CD4-positive, alpha-beta T cell (primary cell): Measurements from ENCODE around the gene BAG3. TPM values are rescaled to one million over a fixed set of nuclear protein-coding genes. Genes with fewer than 3 reads are reported as not detected.
A peak's percentile ranks its signal among the peaks of the same experiment; 100 is the strongest.

ENCODE experiments used
- ATAC-seq: fragments of 200-7000 bp; cut with Tn5 transposase; one replicate; pipeline ENCODE4 v1.10.0; 2022; ENCODE audit warnings: mild to moderate bottlenecking; ENCODE audit not compliant: poor library complexity
- CTCF ChIA-PET: fragments of 350-600 bp; sonication (Branson Sonifier 250); formaldehyde crosslinking; loops from one replicate; lab custom pipeline; 2021; ENCODE audit warnings: antibody characterized with exemption, inconsistent platforms; lab: Charles Lee
- POLR2A ChIA-PET: fragments of 350-600 bp; sonication (Branson Sonifier 250); formaldehyde crosslinking; loops from one replicate; lab custom pipeline; 2021; ENCODE audit warnings: antibody characterized with exemption, inconsistent platforms; lab: Charles Lee
- DNase-seq, 14 experiments: peaks; one replicate each; pipeline ENCODE4 v3.0.0-alpha.2; 2013 to 2020; ENCODE audit warnings: mixed read lengths in 2 of 14
- H3K27ac ChIP-seq, 2 donors: one replicate each; pipeline versions ENCODE4 v1.5.1 to v1.7.0; 2013; ENCODE audit warnings: low read length in 2 of 2, low read depth in 1 of 2, mild to moderate bottlenecking in 1 of 2
- H3K27me3 ChIP-seq, 2 experiments: 1 replicate in 1 of 2; 2 replicates in 1 of 2; pipeline versions ENCODE4 v1.6.1 to v1.7.0; 2013; ENCODE audit warnings: low read length in 2 of 2, control low read depth in 1 of 2, mild to moderate bottlenecking in 1 of 2, moderate library complexity in 1 of 2; ENCODE audit not compliant: insufficient read depth in 2 of 2, control insufficient read depth in 1 of 2
- H3K36me3 ChIP-seq: one replicate; pipeline ENCODE4 v1.6.1; 2013; ENCODE audit warnings: low read length, control low read depth; ENCODE audit not compliant: insufficient read depth
- H3K4me1 ChIP-seq: one replicate; pipeline ENCODE4 v1.6.1; 2013; ENCODE audit warnings: low read length, control low read depth; ENCODE audit not compliant: insufficient read depth
- H3K4me3 ChIP-seq: one replicate; pipeline ENCODE4 v1.5.1; 2013; ENCODE audit warnings: mild to moderate bottlenecking, low read length, moderate library complexity
- H3K9me3 ChIP-seq, 2 experiments: 1 replicate in 1 of 2; 2 replicates in 1 of 2; pipeline versions ENCODE4 v1.6.1 to v1.7.0; 2013; ENCODE audit warnings: low read length in 2 of 2, mild to moderate bottlenecking in 2 of 2, control low read depth in 1 of 2, moderate library complexity in 1 of 2; ENCODE audit not compliant: control insufficient read depth in 1 of 2, insufficient read depth in 1 of 2
- H3K27ac Mint-ChIP-seq: one replicate; pipeline ENCODE4 v1.8.0; 2020; ENCODE audit warnings: mixed read lengths
- H3K27me3 Mint-ChIP-seq: one replicate; pipeline ENCODE4 v1.8.0; 2021; ENCODE audit warnings: mixed read lengths
- H3K36me3 Mint-ChIP-seq: one replicate; pipeline ENCODE4 v1.8.0; 2021; ENCODE audit warnings: low read depth, mixed read lengths
- H3K4me1 Mint-ChIP-seq: one replicate; pipeline ENCODE4 v1.8.0; 2021; ENCODE audit warnings: low read depth, mixed read lengths
- H3K4me3 Mint-ChIP-seq: one replicate; pipeline ENCODE4 v1.8.0; 2020; ENCODE audit warnings: mild to moderate bottlenecking, mixed read lengths
- H3K9me3 Mint-ChIP-seq: one replicate; pipeline ENCODE4 v1.8.0; 2020; ENCODE audit warnings: mixed read lengths
- intact Hi-C, 2 experiments: fragments of 100-400 bp; cut with DNase I in 1 of 2; cut with micrococcal nuclease in 1 of 2; formaldehyde crosslinking; loops; one replicate each; pipeline versions ENCODE4 v1.15.1 to v1.9.0; 2023 to 2025; cut with DNase I, micrococcal nuclease
- total RNA-seq, 174 experiments: library from RNA in 2 of 174; stranded (reverse) in 2 of 174; gene quantifications; one replicate each; pipeline ENCODE4 v1.2.3 and lab custom pipeline; 2021 to 2026
- TF ChIP-seq, protein P1 (sequence below): fragments of 200-600 bp; IDR thresholded peaks from one replicate; pipeline ENCODE4 v1.8.0; 2022; ENCODE audit warnings: antibody characterized with exemption, mild to moderate bottlenecking

BAG3 gene
- total RNA-seq, 2 experiments from 2014 or later, result 65.1 to 65.8 TPM

DNA sequence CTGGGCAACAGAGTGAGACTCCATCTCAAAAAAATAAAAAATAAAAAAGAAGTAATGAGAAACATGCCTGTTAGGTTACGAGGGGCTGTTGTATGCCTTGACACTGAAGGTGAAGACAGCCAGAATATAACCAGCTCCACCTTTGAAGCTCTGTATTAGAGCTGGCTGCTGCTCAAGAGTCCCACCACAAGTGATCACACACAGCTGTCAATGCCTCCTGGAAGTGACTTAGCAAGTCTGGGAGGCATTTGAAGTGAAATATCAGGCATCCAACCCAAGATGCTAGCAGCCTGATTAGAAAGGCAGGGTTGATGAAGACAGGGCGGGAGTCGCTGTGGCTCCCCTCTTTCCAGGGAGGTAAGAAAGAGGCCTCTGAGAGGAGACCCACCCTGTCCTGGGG lies 40.5 kb downstream of the BAG3 start:
- H3K36me3 Mint-ChIP-seq, result no peaks in the 10 kb centered on the region

DNA sequence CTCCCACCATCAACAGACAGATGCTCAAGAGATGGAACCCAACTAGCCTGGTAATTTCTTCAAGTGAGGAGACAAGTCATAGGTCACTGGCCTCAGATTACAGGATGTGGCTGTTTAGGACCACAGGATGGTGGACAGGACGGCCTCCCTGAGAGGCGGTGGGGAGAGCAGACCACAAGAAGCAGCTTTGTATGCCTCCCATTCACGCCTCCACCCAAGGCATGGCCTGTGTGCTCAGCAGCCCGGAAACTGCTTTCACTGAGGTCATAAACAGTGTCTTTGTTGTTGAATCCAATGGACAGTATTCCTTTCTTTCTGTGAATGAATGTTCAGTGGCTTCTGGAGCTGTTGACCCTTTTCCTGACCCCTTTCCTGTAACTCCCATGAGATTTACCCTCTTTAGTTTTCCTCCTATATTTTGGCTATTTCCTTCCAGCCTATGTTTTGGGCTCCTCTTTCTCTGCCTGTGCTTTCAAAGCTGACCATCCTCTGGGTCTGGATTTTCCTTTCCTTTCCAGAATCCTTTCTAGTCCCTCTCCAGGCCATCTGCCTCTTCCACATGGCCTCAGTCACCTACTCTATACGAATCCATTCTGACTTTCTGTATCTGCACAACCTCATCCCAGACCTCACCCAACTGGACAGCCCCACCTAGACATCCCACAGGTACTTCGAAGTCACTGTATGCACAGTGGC lies 42.2 kb downstream of the BAG3 start:
- POLR2A ChIA-PET, result no interaction called here

More for the DNA sequence above, 40.5 kb downstream of the BAG3 start:
- Histone ChIP-seq H3K27me3 (no peaks in the 10 kb centered on the region), H3K36me3 (no peaks in the 10 kb centered on the region), H3K9me3 (no peaks in the 10 kb centered on the region), H3K27ac (no peak overlapping the region), H3K4me3 (no peak overlapping the region), H3K4me1 (peaks cover 5% of the 10 kb centered on the region)
- peaks cover 11% of the 10 kb centered on the region for H3K4me1 Mint-ChIP-seq
- H3K27ac Mint-ChIP-seq, result no peak overlapping the region
- no peak for ATAC-seq
- TF ChIP-seq, protein P1, sequence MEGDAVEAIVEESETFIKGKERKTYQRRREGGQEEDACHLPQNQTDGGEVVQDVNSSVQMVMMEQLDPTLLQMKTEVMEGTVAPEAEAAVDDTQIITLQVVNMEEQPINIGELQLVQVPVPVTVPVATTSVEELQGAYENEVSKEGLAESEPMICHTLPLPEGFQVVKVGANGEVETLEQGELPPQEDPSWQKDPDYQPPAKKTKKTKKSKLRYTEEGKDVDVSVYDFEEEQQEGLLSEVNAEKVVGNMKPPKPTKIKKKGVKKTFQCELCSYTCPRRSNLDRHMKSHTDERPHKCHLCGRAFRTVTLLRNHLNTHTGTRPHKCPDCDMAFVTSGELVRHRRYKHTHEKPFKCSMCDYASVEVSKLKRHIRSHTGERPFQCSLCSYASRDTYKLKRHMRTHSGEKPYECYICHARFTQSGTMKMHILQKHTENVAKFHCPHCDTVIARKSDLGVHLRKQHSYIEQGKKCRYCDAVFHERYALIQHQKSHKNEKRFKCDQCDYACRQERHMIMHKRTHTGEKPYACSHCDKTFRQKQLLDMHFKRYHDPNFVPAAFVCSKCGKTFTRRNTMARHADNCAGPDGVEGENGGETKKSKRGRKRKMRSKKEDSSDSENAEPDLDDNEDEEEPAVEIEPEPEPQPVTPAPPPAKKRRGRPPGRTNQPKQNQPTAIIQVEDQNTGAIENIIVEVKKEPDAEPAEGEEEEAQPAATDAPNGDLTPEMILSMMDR, result no peak
- H3K27me3 Mint-ChIP-seq, result no peaks in the 10 kb centered on the region
- ChIA-PET CTCF (no interaction called here), POLR2A (no interaction called here)
- H3K9me3 Mint-ChIP-seq, result no peaks in the 10 kb centered on the region
- no peak overlapping the region for H3K4me3 Mint-ChIP-seq
- DNase-seq, result no peak
- intact Hi-C loops, result no loop called here

DNA sequence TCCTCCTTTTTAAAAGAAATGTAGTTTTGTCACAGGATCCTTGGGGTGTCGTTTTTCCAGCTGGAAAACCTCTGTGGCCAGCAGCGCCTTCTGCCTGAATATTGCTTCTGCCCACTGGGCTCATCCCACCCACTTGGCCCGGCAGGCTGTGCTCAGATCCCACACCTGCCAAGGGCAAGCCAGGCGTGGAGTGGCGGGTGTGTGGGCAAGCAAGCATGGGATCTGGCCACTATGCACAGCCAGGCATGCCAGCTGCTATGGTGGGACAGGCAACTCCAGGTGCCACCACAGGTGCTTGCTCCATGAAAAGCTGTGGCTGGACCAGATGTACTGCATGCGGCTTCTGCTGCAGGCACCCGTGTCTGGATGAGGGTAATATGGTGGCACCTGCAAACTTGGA lies 43.4 kb downstream of the BAG3 start:
- intact Hi-C loops, result no loop called here
- ChIA-PET POLR2A (interaction anchor here (0.6 to 1.1 kb wide), 2 partner anchors 167 to 178 kb away, joined by 3 to 4 read pairs; partner anchors contain the start of gene MCMBP), CTCF (no interaction called here)
- TF ChIP-seq, protein P1, result no peak
- no peaks in the 10 kb centered on the region for H3K27me3 ChIP-seq
- no peaks in the 10 kb centered on the region for H3K4me1 ChIP-seq
- Mint-ChIP-seq H3K27ac (no peak overlapping the region), H3K36me3 (no peaks in the 10 kb centered on the region), H3K4me3 (no peak overlapping the region), H3K4me1 (no peaks in the 10 kb centered on the region), H3K9me3 (no peaks in the 10 kb centered on the region), H3K27me3 (no peaks in the 10 kb centered on the region)
- H3K36me3 ChIP-seq, result no peaks in the 10 kb centered on the region
- DNase-seq (no peak), ATAC-seq (no peak)
- no peak overlapping the region for H3K27ac ChIP-seq
- no peak overlapping the region for H3K4me3 ChIP-seq
- no peaks in the 10 kb centered on the region for H3K9me3 ChIP-seq

More for the DNA sequence above, 42.2 kb downstream of the BAG3 start:
- Histone ChIP-seq H3K4me3 (no peak overlapping the region), H3K36me3 (no peaks in the 10 kb centered on the region), H3K27me3 (no peaks in the 10 kb centered on the region), H3K4me1 (no peaks in the 10 kb centered on the region), H3K9me3 (no peaks in the 10 kb centered on the region), H3K27ac (no peak overlapping the region)
- Mint-ChIP-seq H3K9me3 (no peaks in the 10 kb centered on the region), H3K27ac (no peak overlapping the region), H3K4me3 (no peak overlapping the region), H3K27me3 (no peaks in the 10 kb centered on the region), H3K4me1 (no peaks in the 10 kb centered on the region), H3K36me3 (no peaks in the 10 kb centered on the region)
- CTCF ChIA-PET, result no interaction called here
- intact Hi-C loops, result no loop called here
- TF ChIP-seq, protein P1, result no peak
- ATAC-seq (no peak), DNase-seq (peak in 1 of 14 experiments; percentile 47)
